ENCODE measurements around the gene PYM1. TPM values are rescaled to one million over a fixed set of nuclear protein-coding genes. Genes with fewer than 3 reads are reported as not detected.

PYM1 gene
- total RNA-seq, 1 experiment from 2014 or later = 24.8 TPM

DNA sequence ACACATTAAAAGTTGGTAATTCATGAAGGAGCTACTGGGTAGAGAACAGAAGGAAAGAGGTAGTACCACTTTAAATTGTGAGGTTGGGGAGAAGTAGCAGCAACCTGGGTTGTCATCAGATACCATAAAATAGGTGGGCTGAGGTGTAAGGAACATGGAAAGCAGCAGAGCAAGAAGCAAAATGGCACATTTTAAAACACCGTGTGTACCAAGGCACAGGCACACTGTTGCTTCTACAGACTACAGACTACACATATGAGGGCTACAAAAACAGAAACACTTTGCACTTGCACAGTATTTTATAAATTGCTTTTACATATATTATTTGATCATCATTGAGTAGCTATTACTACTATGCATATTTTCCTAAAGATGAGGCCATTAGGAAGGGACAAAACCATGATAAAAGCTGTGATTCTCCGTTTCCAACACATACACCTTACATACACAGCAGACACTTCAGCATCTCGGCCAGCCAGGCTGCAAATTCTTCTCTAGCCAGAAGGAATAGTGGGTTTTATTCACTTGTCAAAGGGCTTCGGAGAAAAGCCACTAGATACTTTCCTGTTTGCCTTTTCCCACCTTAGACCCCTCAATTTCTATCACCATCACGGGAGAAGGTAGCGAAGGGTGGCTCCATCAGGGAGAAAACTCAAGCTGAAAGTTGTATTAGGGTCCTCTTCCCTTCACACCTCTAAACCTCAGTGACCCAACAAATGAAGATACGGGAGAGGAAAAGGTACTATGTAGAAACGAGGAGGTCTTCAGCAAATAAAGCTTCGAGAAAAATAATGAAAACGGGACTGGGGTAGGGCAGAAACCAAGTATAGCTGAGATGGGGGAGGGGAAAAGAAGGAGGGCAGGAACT, 1.6 kb downstream of the PYM1 start:
- intact Hi-C loops (cut with micrococcal nuclease) = loop anchor here (2.0 kb wide), 1 partner anchor 97 kb away; the partner anchor contains the start of gene DNAJC14
- Histone ChIP-seq H4K20me1 (ENCODE audit: insufficient read depth) (no peaks in the 10 kb centered on the region), H3K9ac (ENCODE audit: low read length) (peak overlapping the region; percentile 86), H3K9me3 (ENCODE audit: control insufficient read depth in 1 of 2, insufficient read depth in 1 of 2, low read depth in 1 of 2, low read length in 2 of 2) (no peaks in the 10 kb centered on the region), H3K27ac (ENCODE audit: low read depth, low read length) (peak overlapping the region; percentile 97), H3K36me3 (ENCODE audit: control insufficient read depth in 1 of 2, insufficient read depth in 2 of 2, low read length in 2 of 2) (0 out of 4 replicates have a peak, but pooled peaks cover 0 to 2% of the 10 kb centered on the region in 2 experiments), H3K4me1 (ENCODE audit: control insufficient read depth in 1 of 2, insufficient read depth in 2 of 2, low read length in 2 of 2) (peaks cover 23 to 55% of the 10 kb centered on the region in 2 experiments), H3K79me2 (ENCODE audit: insufficient read depth, low read length) (peaks cover 61% of the 10 kb centered on the region), H3K4me3 (replicated peaks in 1 of 2; ENCODE audit: low read depth in 1 of 2, low read length in 2 of 2) (peak overlapping the region; percentile 80 to 99), H2AFZ (ENCODE audit: low read depth, low read length, poor library complexity, severe bottlenecking) (no peak overlapping the region), H3K27me3 (ENCODE audit: insufficient read depth, low read length) (no peaks in the 10 kb centered on the region), H3K9me2 (ENCODE audit: insufficient read depth) (no peaks in the 10 kb centered on the region), H3K4me2 (ENCODE audit: low read length) (peak overlapping the region; percentile 89)
- ChIA-PET RAD21 (ENCODE audit: low non-redundant PET in 1 of 2, low total read pairs in 2 of 2, uncharacterized antibody in 2 of 2, unreplicated experiment in 2 of 2) (no interaction called here), CTCF (interaction anchor here (1.0 to 2.6 kb wide), 7 partner anchors 9 to 189 kb away, joined by 3 to 9 read pairs (median 3); partner anchors contain the start of genes ORMDL2 and SARNP), POLR2A (interaction anchor here (0.8 to 2.8 kb wide), 5 partner anchors 13 to 109 kb away, joined by 4 to 21 read pairs (median 4); partner anchors contain the start of genes DNAJC14, ORMDL2, RAB5B and SARNP)
- peak; percentile 18 for ATAC-seq
- peak; percentile 29 for DNase-seq (ENCODE audit: low read depth, low spot score)
- TF ChIP-seq SP1 (IDR thresholded peaks at IDR 0.05; ENCODE audit: low read depth) (no peak), CBX3 (IDR thresholded peaks at IDR 0.05; ENCODE audit: low read depth) (no peak), TCF7L2 (IDR thresholded peaks at IDR 0.05; ENCODE audit: borderline replicate concordance, extremely low read depth, insufficient read depth, insufficient read length) (no peak), ATF3 (IDR thresholded peaks at IDR 0.05) (no peak), RAD21 (IDR thresholded peaks at IDR 0.05; ENCODE audit: low read depth) (no peak), JUND (IDR thresholded peaks at IDR 0.05) (no peak)
- BruUV-seq (replicated peaks) = TSS peak; percentile 59

GRCh38 chr12:55925371-55925770, 2.3 kb downstream of the PYM1 start:
- intact Hi-C loops (cut with micrococcal nuclease) = no loop called here
- Histone ChIP-seq H3K4me3 (replicated peaks in 1 of 2; ENCODE audit: low read depth in 1 of 2, low read length in 2 of 2) (peak overlapping the region; percentile 80 to 99; a peak in 3 of 4 replicates), H3K79me2 (ENCODE audit: insufficient read depth, low read length) (peaks cover 68% of the 10 kb centered on the region), H3K36me3 (ENCODE audit: control insufficient read depth in 1 of 2, insufficient read depth in 2 of 2, low read length in 2 of 2) (0 out of 4 replicates have a peak, but pooled peaks cover 0 to 2% of the 10 kb centered on the region in 2 experiments), H3K27ac (ENCODE audit: low read depth, low read length) (peak overlapping the region; percentile 97; the same call in 1 of the 2 replicates), H3K9ac (ENCODE audit: low read length) (peak overlapping the region; percentile 86; the same call in 1 of the 2 replicates), H3K4me2 (ENCODE audit: low read length) (peak overlapping the region; percentile 89), H3K27me3 (ENCODE audit: insufficient read depth, low read length) (no peaks in the 10 kb centered on the region), H4K20me1 (ENCODE audit: insufficient read depth) (no peaks in the 10 kb centered on the region), H3K9me2 (ENCODE audit: insufficient read depth) (no peaks in the 10 kb centered on the region), H3K4me1 (ENCODE audit: control insufficient read depth in 1 of 2, insufficient read depth in 2 of 2, low read length in 2 of 2) (peaks cover 20 to 47% of the 10 kb centered on the region in 2 experiments), H3K9me3 (ENCODE audit: control insufficient read depth in 1 of 2, insufficient read depth in 1 of 2, low read depth in 1 of 2, low read length in 2 of 2) (no peaks in the 10 kb centered on the region), H2AFZ (ENCODE audit: low read depth, low read length, poor library complexity, severe bottlenecking) (no peak overlapping the region)
- ChIA-PET RAD21 (ENCODE audit: low non-redundant PET in 1 of 2, low total read pairs in 2 of 2, uncharacterized antibody in 2 of 2, unreplicated experiment in 2 of 2) (no interaction called here), CTCF (interaction anchor here (1.0 kb wide), 2 partner anchors 30 to 187 kb away, joined by 3 read pairs; no protein-coding TSS in a partner anchor), POLR2A (interaction anchor here (1.4 kb wide), 1 partner anchor 94 kb away, joined by 4 read pairs; no protein-coding TSS in a partner anchor)
- BruUV-seq (replicated peaks) = no TSS peak
- DNase-seq (ENCODE audit: low read depth, low spot score) (no peak), ATAC-seq (no peak)
- TF ChIP-seq, protein P1, sequence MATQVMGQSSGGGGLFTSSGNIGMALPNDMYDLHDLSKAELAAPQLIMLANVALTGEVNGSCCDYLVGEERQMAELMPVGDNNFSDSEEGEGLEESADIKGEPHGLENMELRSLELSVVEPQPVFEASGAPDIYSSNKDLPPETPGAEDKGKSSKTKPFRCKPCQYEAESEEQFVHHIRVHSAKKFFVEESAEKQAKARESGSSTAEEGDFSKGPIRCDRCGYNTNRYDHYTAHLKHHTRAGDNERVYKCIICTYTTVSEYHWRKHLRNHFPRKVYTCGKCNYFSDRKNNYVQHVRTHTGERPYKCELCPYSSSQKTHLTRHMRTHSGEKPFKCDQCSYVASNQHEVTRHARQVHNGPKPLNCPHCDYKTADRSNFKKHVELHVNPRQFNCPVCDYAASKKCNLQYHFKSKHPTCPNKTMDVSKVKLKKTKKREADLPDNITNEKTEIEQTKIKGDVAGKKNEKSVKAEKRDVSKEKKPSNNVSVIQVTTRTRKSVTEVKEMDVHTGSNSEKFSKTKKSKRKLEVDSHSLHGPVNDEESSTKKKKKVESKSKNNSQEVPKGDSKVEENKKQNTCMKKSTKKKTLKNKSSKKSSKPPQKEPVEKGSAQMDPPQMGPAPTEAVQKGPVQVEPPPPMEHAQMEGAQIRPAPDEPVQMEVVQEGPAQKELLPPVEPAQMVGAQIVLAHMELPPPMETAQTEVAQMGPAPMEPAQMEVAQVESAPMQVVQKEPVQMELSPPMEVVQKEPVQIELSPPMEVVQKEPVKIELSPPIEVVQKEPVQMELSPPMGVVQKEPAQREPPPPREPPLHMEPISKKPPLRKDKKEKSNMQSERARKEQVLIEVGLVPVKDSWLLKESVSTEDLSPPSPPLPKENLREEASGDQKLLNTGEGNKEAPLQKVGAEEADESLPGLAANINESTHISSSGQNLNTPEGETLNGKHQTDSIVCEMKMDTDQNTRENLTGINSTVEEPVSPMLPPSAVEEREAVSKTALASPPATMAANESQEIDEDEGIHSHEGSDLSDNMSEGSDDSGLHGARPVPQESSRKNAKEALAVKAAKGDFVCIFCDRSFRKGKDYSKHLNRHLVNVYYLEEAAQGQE (IDR thresholded peaks at IDR 0.05; ENCODE audit: low read depth) = no peak
- no peak for TF ChIP-seq SRF (IDR thresholded peaks at IDR 0.05; ENCODE audit: low read depth)
- TF ChIP-seq, protein P2, sequence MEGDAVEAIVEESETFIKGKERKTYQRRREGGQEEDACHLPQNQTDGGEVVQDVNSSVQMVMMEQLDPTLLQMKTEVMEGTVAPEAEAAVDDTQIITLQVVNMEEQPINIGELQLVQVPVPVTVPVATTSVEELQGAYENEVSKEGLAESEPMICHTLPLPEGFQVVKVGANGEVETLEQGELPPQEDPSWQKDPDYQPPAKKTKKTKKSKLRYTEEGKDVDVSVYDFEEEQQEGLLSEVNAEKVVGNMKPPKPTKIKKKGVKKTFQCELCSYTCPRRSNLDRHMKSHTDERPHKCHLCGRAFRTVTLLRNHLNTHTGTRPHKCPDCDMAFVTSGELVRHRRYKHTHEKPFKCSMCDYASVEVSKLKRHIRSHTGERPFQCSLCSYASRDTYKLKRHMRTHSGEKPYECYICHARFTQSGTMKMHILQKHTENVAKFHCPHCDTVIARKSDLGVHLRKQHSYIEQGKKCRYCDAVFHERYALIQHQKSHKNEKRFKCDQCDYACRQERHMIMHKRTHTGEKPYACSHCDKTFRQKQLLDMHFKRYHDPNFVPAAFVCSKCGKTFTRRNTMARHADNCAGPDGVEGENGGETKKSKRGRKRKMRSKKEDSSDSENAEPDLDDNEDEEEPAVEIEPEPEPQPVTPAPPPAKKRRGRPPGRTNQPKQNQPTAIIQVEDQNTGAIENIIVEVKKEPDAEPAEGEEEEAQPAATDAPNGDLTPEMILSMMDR (IDR thresholded peaks at IDR 0.05 in 2 of 3, conservative IDR thresholded peaks at IDR 0.05 in 1 of 3; ENCODE audit: borderline replicate concordance in 1 of 3, insufficient read depth in 1 of 3, low read depth in 2 of 3, low read length in 2 of 3) = no peak
- no peak for TF ChIP-seq EGR1 (IDR thresholded peaks at IDR 0.05; ENCODE audit: low read depth)

Measured in HCT116 (cell line).